ENCODE results near the gene C5.

C5 gene

GRCh38 chr9:120936011-120936763 lies 113.9 kb downstream of the C5 start:
- H3K4me1 ChIP-seq (ENCODE audit: insufficient read depth, low read length), result peaks cover 8% of the 10 kb centered on the region
- H3K36me3 ChIP-seq (ENCODE audit: insufficient read depth, low read length), result no peaks in the 10 kb centered on the region
- H3K9ac ChIP-seq (ENCODE audit: low read depth, low read length), result no peak overlapping the region
- H3K9me3 ChIP-seq (ENCODE audit: control insufficient read depth, insufficient read depth, low read length), result no peaks in the 10 kb centered on the region

- Histone ChIP-seq H3K9me3 (ENCODE audit: control insufficient read depth, insufficient read depth, low read length) (no peaks in the 10 kb centered on the region), H3K9ac (ENCODE audit: low read depth, low read length) (no peak overlapping the region), H3K4me1 (ENCODE audit: insufficient read depth, low read length) (peaks cover 4% of the 10 kb centered on the region; the same call in 1 of the 2 replicates), H3K36me3 (ENCODE audit: insufficient read depth, low read length) (no peaks in the 10 kb centered on the region)
Observed at GRCh38 chr9:120935383-120935857, 114.7 kb downstream of the C5 start.

GRCh38 chr9:120934281-120934680 lies 115.8 kb downstream of the C5 start:
- Histone ChIP-seq H3K9me3 (ENCODE audit: control insufficient read depth, insufficient read depth, low read length) (no peaks in the 10 kb centered on the region), H3K9ac (ENCODE audit: low read depth, low read length) (no peak overlapping the region), H3K4me1 (ENCODE audit: insufficient read depth, low read length) (peaks cover 4% of the 10 kb centered on the region; the same call in 1 of the 2 replicates), H3K36me3 (ENCODE audit: insufficient read depth, low read length) (no peaks in the 10 kb centered on the region)

- H3K9me3 ChIP-seq (ENCODE audit: control insufficient read depth, insufficient read depth, low read length), result no peaks in the 10 kb centered on the region
- H3K9ac ChIP-seq (ENCODE audit: low read depth, low read length), result no peak overlapping the region
- H3K36me3 ChIP-seq (ENCODE audit: insufficient read depth, low read length), result no peaks in the 10 kb centered on the region
- H3K4me1 ChIP-seq (ENCODE audit: insufficient read depth, low read length), result peaks cover 4% of the 10 kb centered on the region; the same call in 1 of the 2 replicates
Observed at GRCh38 chr9:120933310-120934055, 116.6 kb downstream of the C5 start.

GRCh38 chr9:120932086-120932823 lies 117.8 kb downstream of the C5 start:
- Histone ChIP-seq H3K4me1 (ENCODE audit: insufficient read depth, low read length) (peaks cover 4% of the 10 kb centered on the region; the same call in 1 of the 2 replicates), H3K9ac (ENCODE audit: low read depth, low read length) (no peak overlapping the region)

GRCh38 chr9:120931231-120932085 lies 118.6 kb downstream of the C5 start:
- no peaks in the 10 kb centered on the region for H3K9me3 ChIP-seq (ENCODE audit: control insufficient read depth, insufficient read depth, low read length)
- no peak overlapping the region for H3K9ac ChIP-seq (ENCODE audit: low read depth, low read length)
- H3K4me1 ChIP-seq (ENCODE audit: insufficient read depth, low read length), result peaks cover 9% of the 10 kb centered on the region; the same call in 1 of the 2 replicates
- H3K36me3 ChIP-seq (ENCODE audit: insufficient read depth, low read length), result no peaks in the 10 kb centered on the region

More at GRCh38 chr9:120932086-120932823, 117.8 kb downstream of the C5 start:
- H3K9me3 ChIP-seq (ENCODE audit: control insufficient read depth, insufficient read depth, low read length), result no peaks in the 10 kb centered on the region
- H3K36me3 ChIP-seq (ENCODE audit: insufficient read depth, low read length), result no peaks in the 10 kb centered on the region

GRCh38 chr9:120929229-120929791 lies 120.8 kb downstream of the C5 start:
- Histone ChIP-seq H3K36me3 (ENCODE audit: insufficient read depth, low read length) (no peaks in the 10 kb centered on the region), H3K9me3 (ENCODE audit: control insufficient read depth, insufficient read depth, low read length) (no peaks in the 10 kb centered on the region), H3K9ac (ENCODE audit: low read depth, low read length) (peak overlapping the region; percentile 68), H3K4me1 (ENCODE audit: insufficient read depth, low read length) (peaks cover 25% of the 10 kb centered on the region)

- H3K9ac ChIP-seq (ENCODE audit: low read depth, low read length), result peak overlapping the region; percentile 68
- H3K9me3 ChIP-seq (ENCODE audit: control insufficient read depth, insufficient read depth, low read length), result no peaks in the 10 kb centered on the region
- H3K4me1 ChIP-seq (ENCODE audit: insufficient read depth, low read length), result peaks cover 25% of the 10 kb centered on the region
- H3K36me3 ChIP-seq (ENCODE audit: insufficient read depth, low read length), result no peaks in the 10 kb centered on the region
Observed at GRCh38 chr9:120928483-120929228, 121.4 kb downstream of the C5 start.

- H3K4me1 ChIP-seq (ENCODE audit: insufficient read depth, low read length), result peaks cover 25% of the 10 kb centered on the region
- H3K9ac ChIP-seq (ENCODE audit: low read depth, low read length), result peak overlapping the region; percentile 68
- H3K36me3 ChIP-seq (ENCODE audit: insufficient read depth, low read length), result no peaks in the 10 kb centered on the region
- no peaks in the 10 kb centered on the region for H3K9me3 ChIP-seq (ENCODE audit: control insufficient read depth, insufficient read depth, low read length)
Observed at GRCh38 chr9:120928015-120928482, 122.0 kb downstream of the C5 start.

GRCh38 chr9:120927269-120928014 lies 122.6 kb downstream of the C5 start:
- Histone ChIP-seq H3K36me3 (ENCODE audit: insufficient read depth, low read length) (no peaks in the 10 kb centered on the region), H3K9ac (ENCODE audit: low read depth, low read length) (no peak overlapping the region), H3K9me3 (ENCODE audit: control insufficient read depth, insufficient read depth, low read length) (no peaks in the 10 kb centered on the region), H3K4me1 (ENCODE audit: insufficient read depth, low read length) (peaks cover 25% of the 10 kb centered on the region)

GRCh38 chr9:120926397-120926928 lies 123.6 kb downstream of the C5 start, which contains the start of gene TRAF1:
Gene TRAF1, minus strand, starts transcription at chr9:120926796. Its CDS starts 721 bp downstream, at chr9:120926075.
- Histone ChIP-seq H3K4me1 (ENCODE audit: insufficient read depth, low read length) (peaks cover 30% of the 10 kb centered on the region), H3K36me3 (ENCODE audit: insufficient read depth, low read length) (no peaks in the 10 kb centered on the region), H3K9ac (ENCODE audit: low read depth, low read length) (no peak within 1 kb of the TSS), H3K9me3 (ENCODE audit: control insufficient read depth, insufficient read depth, low read length) (no peaks in the 10 kb centered on the region)

Measured in ES-I3 (cell line).